Activated CD4-positive, alpha-beta T cell treated with anti-CD3 and anti-CD28 coated beads for 1 hour (primary cell): ENCODE results near the gene POU2F2.

ENCODE experiments used
- DNase-seq: peaks from one replicate; pipeline ENCODE4 v3.0.0-alpha.2; 2020

The POU2F2 gene

GRCh38 chr19:42098781-42099180, 33.5 kb downstream of the POU2F2 start:
- no peak for DNase-seq

DNA sequence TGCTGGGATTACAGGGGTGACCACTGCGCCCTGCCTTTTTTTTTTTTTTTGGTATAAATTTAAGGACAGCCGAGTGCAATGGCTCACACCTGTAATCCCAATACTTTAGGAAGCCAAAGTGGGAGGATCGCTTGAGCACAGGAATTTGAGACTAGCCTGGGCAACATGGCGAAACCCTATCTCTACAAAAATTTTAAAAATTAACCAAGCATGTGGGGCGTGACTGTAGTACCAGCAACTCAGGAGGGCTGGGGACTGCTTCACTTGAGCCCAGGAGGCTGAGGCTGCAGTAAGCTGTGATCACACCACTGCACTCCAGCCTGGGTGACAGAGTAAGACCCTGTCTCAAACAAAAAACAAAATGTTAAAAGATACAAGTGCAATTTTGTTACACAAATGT, 34.8 kb downstream of the POU2F2 start:
- DNase-seq: no peak

DNA sequence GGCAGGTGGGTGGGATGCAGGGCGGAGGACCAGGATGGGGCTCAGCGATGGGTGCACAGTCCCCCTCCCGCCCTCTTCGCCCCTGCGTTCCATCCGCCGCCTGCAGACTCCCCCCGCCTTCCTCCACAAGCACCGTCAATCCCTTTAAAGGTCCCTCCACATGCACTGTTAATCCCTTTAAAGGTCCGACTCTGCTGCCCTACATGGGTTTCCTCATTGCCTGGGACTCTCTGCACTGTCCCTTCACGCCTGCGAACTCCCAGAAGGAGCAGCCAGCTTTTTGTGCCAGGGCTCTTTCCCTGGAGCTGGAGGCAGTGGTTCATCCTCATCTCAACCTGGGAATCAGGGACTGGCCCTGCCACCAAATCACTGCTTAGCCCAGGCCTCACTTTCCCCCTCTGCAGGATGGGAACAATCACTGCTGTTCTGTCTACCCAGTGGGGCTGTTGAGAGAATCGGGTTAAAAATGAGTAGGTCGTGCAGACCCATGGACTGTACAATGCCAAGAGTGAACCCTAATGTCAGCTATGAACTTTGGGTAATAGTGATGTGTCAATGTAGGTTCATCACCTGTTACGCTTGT, 35.9 kb downstream of the POU2F2 start:
- DNase-seq: no peak

DNA sequence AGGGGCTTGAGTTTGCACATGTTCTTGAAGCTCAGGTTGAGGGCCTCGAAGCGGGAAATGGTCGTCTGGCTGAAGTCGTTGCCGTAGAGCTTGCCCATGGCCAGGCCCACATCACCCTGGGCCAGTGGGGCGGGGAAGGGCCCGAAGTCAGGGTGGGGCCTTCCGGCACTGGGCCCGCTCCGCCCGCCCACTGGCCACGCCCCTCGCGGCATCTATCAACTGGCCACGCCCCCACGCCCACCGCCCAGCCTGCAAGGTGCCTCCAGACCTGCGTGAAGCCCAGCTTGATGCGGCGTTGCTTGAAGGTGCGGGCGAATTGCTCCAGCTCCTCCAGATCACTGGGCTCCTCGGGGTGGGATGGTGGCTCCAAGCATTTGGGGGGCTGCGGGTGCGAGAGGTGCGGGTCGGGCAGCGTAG, 36.4 kb downstream of the POU2F2 start:
- no peak for DNase-seq

DNA sequence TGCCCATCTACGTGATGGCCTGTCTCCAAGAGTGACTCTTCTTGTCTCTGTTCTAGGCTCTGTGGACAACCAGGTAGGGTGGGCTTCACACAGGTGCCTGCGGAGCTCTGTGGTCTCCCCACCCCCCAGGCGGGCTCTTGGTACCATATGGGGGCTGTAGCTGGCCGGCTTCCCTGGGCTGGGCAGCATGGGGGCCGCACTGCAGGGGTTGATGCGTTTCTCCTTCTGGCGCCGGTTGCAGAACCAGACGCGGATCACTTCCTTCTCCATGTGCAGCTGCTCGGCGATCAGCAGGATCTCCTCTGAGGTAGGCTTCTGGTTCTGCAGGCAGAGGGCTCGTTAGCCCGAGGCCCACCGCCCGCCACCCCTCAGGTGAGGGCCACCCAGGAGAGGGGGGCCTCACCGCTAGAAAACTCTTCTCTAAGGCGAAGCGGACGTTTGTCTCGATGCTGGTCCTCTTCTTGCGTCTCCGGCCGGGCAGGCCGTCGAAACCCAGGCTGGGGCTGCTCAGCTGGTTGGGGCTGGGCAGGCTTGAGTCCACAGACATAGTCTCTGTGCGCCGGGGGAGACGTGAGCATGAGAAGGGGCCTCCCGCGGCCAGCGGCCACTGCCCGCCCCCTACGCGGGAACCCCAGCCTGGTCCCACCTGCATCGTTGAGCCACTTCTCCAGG, 37.0 kb downstream of the POU2F2 start:
- no peak for DNase-seq

DNA sequence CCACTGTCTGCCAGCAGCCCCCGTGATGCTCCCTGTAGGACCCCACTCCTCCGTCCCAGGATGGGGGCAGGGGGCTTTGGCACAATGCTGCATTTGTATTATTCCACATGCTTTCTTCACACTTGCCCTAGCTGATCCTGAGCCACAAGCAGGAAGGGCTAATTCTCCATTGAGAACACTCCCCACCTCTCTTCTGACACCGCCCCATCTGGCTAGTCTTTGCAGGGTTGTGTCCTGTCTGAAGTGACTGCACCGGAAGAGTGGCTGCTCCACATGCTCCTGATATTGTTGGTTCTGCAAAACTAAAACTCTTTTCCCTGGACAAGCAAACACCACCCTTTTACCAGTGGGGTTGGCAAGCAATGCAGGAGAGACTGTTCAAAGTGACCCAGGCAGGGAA, 38.3 kb downstream of the POU2F2 start:
- no peak for DNase-seq

GRCh38 chr19:42093505-42093904, 38.7 kb downstream of the POU2F2 start:
- no peak for DNase-seq

GRCh38 chr19:42092350-42092749, 39.9 kb downstream of the POU2F2 start:
- DNase-seq: peak; percentile 29

DNA sequence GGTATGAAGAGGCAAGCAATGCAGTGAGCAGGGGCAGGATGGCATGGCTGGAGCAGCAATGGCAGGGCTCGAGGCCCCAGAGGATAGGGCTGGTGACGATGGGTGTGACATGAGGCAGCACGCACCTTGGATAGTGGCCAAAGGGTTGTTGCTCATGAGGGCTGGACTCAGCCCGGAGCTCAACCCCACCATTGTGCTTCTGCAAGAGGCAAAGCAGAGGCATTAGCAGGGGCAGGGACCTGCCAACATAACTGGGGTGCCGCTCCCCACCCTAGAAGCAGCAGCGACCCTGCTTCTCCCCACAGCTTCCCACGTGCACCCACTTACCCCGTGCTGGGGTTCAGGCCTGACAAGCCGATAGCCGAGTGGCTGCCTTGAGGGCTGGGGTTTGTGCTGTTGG, 40.5 kb downstream of the POU2F2 start:
- no peak for DNase-seq

DNA sequence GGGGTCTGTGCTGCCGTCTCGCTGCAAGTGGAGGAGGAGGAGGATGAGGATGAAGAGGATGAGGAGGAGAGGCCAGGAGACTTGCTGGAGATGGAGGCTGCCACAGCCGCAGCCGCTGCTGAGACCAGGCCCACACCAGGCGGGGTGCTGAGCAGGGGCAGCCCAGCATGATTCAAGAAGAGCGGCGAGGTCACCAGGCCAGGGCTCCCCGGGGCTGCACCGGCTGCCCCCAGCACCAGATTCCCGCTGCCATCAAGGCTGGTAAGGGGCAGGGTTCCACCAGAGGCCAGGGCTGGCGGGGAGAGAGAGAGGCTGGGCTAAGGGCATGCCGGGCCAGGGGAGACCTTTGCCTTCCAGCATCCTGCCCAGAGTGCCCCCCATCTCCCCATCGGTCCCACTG, 40.9 kb downstream of the POU2F2 start:
- no peak for DNase-seq

- no peak for DNase-seq
Measured at GRCh38 chr19:42090672-42091071, 41.6 kb downstream of the POU2F2 start.

DNA sequence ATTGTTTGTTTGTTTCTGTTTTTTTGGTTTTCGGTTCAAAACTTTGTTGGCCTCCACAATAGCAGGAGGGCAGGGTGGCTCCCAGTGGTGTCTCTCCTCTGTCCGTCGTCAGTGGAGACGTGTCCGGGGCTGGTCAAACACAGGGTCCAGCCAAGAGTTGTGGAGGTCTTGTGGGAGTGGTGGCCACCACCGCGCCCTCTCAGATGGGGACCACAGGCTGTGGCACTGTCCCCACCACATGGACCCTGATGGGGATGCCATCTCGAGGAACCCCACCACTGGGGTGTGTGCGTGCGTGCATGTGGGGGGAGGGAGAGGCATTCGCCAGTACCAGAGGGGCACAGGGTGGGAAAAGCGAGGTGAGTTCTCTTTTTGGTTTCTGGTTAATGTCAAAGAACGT, 42.5 kb downstream of the POU2F2 start:
- no peak for DNase-seq

- no peak for DNase-seq
Measured at GRCh38 chr19:42089191-42089750, 43.0 kb downstream of the POU2F2 start.

- DNase-seq: no peak
Measured at GRCh38 chr19:42088471-42089190, 43.6 kb downstream of the POU2F2 start.

- no peak for DNase-seq
Measured at GRCh38 chr19:42086770-42087550, 45.3 kb downstream of the POU2F2 start.

GRCh38 chr19:42086188-42086736, 46.0 kb downstream of the POU2F2 start:
- DNase-seq: no peak

DNA sequence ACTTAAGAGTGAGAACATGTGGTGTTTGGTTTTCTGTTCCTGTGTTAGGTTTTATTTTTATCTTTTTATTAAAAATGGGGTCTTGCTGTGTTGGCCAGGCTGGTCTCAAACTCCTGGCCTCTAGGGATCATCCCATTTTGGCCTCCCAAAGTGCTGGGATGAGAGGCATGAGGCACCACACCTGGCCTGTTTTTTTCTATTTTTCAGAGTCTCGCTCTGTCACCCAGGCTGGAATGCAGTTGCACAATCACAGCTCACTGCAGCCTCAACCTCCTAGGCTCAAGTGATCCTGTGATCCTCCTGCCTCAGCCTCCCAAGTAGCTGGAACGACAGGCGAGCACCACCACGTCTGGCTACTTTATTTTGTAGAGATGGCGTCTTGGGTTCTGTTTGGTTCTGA, 48.7 kb downstream of the POU2F2 start:
- no peak for DNase-seq

GRCh38 chr19:42081584-42082203, 50.6 kb downstream of the POU2F2 start:
- DNase-seq: no peak

- DNase-seq: no peak
Measured at GRCh38 chr19:42080764-42081375, 51.4 kb downstream of the POU2F2 start.

DNA sequence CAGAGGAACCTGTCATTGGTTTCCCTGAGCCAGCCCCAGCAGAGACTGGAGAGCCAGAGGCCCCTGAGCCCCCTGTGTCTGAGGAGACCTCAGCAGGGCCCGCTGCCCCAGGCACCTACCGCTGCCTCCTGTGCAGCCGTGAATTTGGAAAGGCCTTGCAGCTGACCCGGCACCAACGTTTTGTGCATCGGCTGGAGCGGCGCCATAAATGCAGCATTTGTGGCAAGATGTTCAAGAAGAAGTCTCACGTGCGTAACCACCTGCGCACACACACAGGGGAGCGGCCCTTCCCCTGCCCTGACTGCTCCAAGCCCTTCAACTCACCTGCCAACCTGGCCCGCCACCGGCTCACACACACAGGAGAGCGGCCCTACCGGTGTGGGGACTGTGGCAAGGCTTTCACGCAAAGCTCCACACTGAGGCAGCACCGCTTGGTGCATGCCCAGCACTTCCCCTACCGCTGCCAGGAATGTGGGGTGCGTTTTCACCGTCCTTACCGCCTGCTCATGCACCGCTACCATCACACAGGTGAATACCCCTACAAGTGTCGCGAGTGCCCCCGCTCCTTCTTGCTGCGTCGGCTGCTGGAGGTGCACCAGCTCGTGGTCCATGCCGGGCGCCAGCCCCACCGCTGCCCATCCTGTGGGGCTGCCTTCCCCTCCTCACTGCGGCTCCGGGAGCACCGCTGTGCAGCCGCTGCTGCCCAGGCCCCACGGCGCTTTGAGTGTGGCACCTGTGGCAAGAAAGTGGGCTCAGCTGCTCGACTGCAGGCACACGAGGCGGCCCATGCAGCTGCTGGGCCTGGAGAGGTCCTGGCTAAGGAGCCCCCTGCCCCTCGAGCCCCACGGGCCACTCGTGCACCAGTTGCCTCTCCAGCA, 52.1 kb downstream of the POU2F2 start:
- no peak for DNase-seq

- DNase-seq: no peak
Measured at GRCh38 chr19:42079276-42079669, 53.0 kb downstream of the POU2F2 start.
